ENCODE data around the gene PELI2. TPM values are rescaled to one million over a fixed set of nuclear protein-coding genes. Genes with fewer than 3 reads are reported as not detected.

Gene PELI2
- total RNA-seq, 4 donors from 2014 or later, result 2.5 to 5.8 (median 4.2) TPM

DNA sequence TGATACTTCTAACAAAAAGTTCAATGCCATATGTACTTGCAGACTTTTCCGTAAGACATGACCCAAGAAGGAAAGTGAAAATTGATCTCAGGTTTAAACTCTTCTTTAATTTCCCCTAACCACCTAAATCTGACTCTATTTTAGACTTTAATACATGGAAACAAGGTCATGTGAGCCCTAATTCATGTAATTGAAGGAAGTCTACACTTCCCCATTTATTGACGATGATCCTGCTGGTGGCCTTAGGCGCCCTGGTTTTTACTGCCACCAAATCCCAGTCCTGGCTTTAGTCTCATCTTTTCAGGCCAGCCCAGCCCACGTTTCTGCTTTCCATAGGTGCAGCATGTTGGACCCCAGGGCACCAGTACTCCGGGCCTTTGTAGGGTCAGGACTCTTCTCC, 157.9 kb downstream of the PELI2 start:
- no peak overlapping the region for H3K4me3 ChIP-seq
- H3K9me3 ChIP-seq, result no peaks in the 10 kb centered on the region
- DNase-seq (no peak), ATAC-seq (no peak)
- no peak for TF ChIP-seq POLR2A (IDR thresholded peaks at IDR 0.05)
- no peaks in the 10 kb centered on the region for H3K4me1 ChIP-seq
- H3K27ac ChIP-seq, result no peak overlapping the region
- H3K36me3 ChIP-seq, result no peaks in the 10 kb centered on the region
- H3K27me3 ChIP-seq, result no peaks in the 10 kb centered on the region
- intact Hi-C loops (cut with DNase I; ENCODE audit: low total_unique reads), result no loop called here
- in situ Hi-C loops (cut with MboI; ENCODE audit: low sequenced_read_pairs in 4 of 4), result no loop called here

DNA sequence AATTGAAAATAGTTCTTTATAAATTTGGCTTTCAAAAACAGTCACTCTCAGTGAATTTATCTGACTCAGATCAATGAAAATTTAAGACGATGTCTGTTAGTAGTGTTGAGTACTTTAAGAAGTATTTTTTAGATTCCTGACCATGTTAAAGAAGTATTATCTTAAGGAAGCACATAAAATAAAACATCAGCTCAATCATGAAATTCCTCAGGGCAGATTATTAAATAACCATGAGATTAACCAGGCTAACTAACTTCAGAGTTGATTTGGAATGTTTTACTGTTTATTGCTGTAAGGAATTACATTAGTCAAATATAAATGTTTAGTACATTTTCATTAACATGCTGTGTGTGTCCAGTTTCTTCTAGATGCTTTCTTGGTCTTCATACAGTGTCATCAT, 160.2 kb downstream of the PELI2 start:
- ATAC-seq (no peak), DNase-seq (no peak)
- in situ Hi-C loops (cut with MboI; ENCODE audit: low sequenced_read_pairs in 4 of 4), result no loop called here
- Histone ChIP-seq H3K36me3 (no peaks in the 10 kb centered on the region), H3K9me3 (no peaks in the 10 kb centered on the region), H3K27me3 (no peaks in the 10 kb centered on the region), H3K4me3 (no peak overlapping the region), H3K4me1 (no peaks in the 10 kb centered on the region), H3K27ac (no peak overlapping the region)
- intact Hi-C loops (cut with DNase I; ENCODE audit: low total_unique reads), result no loop called here
- no peak for TF ChIP-seq POLR2A (IDR thresholded peaks at IDR 0.05)
- TF ChIP-seq, protein P1, sequence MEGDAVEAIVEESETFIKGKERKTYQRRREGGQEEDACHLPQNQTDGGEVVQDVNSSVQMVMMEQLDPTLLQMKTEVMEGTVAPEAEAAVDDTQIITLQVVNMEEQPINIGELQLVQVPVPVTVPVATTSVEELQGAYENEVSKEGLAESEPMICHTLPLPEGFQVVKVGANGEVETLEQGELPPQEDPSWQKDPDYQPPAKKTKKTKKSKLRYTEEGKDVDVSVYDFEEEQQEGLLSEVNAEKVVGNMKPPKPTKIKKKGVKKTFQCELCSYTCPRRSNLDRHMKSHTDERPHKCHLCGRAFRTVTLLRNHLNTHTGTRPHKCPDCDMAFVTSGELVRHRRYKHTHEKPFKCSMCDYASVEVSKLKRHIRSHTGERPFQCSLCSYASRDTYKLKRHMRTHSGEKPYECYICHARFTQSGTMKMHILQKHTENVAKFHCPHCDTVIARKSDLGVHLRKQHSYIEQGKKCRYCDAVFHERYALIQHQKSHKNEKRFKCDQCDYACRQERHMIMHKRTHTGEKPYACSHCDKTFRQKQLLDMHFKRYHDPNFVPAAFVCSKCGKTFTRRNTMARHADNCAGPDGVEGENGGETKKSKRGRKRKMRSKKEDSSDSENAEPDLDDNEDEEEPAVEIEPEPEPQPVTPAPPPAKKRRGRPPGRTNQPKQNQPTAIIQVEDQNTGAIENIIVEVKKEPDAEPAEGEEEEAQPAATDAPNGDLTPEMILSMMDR (IDR thresholded peaks at IDR 0.05 in 4 of 5, conservative IDR thresholded peaks at IDR 0.05 in 1 of 5), result no peak

DNA sequence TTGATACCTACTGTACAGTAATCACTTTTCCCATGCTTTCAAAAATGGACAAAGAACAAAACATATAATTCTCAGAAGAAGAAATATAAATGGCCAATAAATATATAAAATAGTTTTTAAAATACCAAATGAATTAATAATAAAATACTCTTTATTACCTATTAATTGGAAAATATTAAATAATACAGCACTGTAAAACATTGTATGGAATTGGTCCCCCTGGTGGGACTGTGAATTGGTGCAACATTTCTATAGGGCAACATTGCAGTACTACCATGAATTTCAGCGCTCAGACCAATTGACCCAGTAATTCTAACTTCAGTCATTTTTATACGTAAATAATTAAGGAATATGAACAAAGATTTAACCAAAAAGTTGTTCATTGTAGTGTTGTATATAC, 162.6 kb downstream of the PELI2 start:
- in situ Hi-C loops (cut with MboI; ENCODE audit: low sequenced_read_pairs in 4 of 4), result no loop called here
- TF ChIP-seq POLR2A (IDR thresholded peaks at IDR 0.05), result no peak
- TF ChIP-seq, protein P1 (IDR thresholded peaks at IDR 0.05 in 4 of 5, conservative IDR thresholded peaks at IDR 0.05 in 1 of 5), result no peak
- H3K4me3 ChIP-seq, result no peak overlapping the region
- no peak for DNase-seq
- H3K27ac ChIP-seq, result no peak overlapping the region
- H3K9me3 ChIP-seq, result no peaks in the 10 kb centered on the region
- no peak for ATAC-seq
- no peaks in the 10 kb centered on the region for H3K36me3 ChIP-seq
- H3K27me3 ChIP-seq, result no peaks in the 10 kb centered on the region
- no peaks in the 10 kb centered on the region for H3K4me1 ChIP-seq
- intact Hi-C loops (cut with DNase I; ENCODE audit: low total_unique reads), result no loop called here

DNA sequence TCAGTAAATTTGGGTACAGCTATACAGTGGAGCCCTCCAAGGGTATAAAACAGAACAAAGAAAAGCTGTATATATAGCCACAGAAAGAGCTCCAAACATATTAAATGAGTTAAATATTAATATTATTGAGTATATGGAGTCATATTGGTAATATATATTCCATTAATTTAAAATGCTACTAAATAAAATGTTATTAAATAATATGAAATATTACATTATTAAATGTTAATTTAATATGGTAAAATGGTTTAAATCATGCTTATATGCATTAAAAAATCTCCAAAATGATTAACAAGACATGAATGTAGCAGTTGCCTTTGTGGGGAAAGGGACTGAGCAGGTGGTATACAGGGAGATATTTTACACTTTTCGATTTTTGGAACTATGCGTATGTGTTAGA, 164.0 kb downstream of the PELI2 start:
- Histone ChIP-seq H3K4me1 (no peaks in the 10 kb centered on the region), H3K27me3 (no peaks in the 10 kb centered on the region), H3K27ac (no peak overlapping the region), H3K9me3 (no peaks in the 10 kb centered on the region), H3K36me3 (no peaks in the 10 kb centered on the region), H3K4me3 (no peak overlapping the region)
- no peak for DNase-seq
- intact Hi-C loops (cut with DNase I; ENCODE audit: low total_unique reads) (no loop called here), in situ Hi-C loops (cut with MboI; ENCODE audit: low sequenced_read_pairs in 4 of 4) (no loop called here)
- TF ChIP-seq POLR2A (IDR thresholded peaks at IDR 0.05), result no peak
- TF ChIP-seq, protein P1 (IDR thresholded peaks at IDR 0.05 in 4 of 5, conservative IDR thresholded peaks at IDR 0.05 in 1 of 5), result no peak
- no peak for ATAC-seq

DNA sequence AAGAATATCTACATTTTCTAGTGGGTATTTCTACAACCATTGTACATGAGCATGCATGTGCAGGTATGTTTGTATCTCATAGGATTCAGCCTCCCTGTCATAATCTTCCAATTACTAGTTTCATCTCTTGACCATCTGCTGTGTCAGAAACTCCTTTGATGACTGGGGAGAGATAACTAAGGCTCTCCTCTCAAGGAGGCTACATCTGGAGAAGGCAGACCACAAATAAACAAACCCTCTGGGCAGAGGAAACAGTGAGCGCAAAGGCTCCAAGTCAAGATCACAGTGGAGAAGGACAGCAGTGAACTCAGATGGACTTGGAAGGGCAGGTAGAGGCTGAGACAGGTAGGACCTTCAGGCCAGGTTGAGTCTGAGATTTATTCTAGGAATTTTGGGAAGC, 166.4 kb downstream of the PELI2 start:
- Histone ChIP-seq H3K36me3 (no peaks in the 10 kb centered on the region), H3K4me3 (no peak overlapping the region), H3K9me3 (no peaks in the 10 kb centered on the region), H3K27me3 (no peaks in the 10 kb centered on the region), H3K4me1 (no peaks in the 10 kb centered on the region), H3K27ac (no peak overlapping the region)
- intact Hi-C loops (cut with DNase I; ENCODE audit: low total_unique reads) (no loop called here), in situ Hi-C loops (cut with MboI; ENCODE audit: low sequenced_read_pairs in 4 of 4) (no loop called here)
- DNase-seq (no peak), ATAC-seq (no peak)
- TF ChIP-seq POLR2A (IDR thresholded peaks at IDR 0.05), result no peak
- TF ChIP-seq, protein P1 (IDR thresholded peaks at IDR 0.05 in 4 of 5, conservative IDR thresholded peaks at IDR 0.05 in 1 of 5), result no peak
